HUES64 (cell line): ENCODE data around the gene NPTXR.

ENCODE experiments used
- H3K27ac ChIP-seq: 2 replicates; pipeline ENCODE4 v1.7.0; 2013; ENCODE audit warnings: low read depth, low read length, inconsistent platforms
- H3K27me3 ChIP-seq: 2 replicates; pipeline ENCODE4 v1.6.1; 2013; ENCODE audit warnings: mild to moderate bottlenecking, low read length; ENCODE audit not compliant: insufficient read depth
- H3K36me3 ChIP-seq: 2 replicates; pipeline ENCODE4 v1.6.1; 2013; ENCODE audit warnings: mild to moderate bottlenecking, low read length; ENCODE audit not compliant: insufficient read depth
- H3K4me1 ChIP-seq: 2 replicates; pipeline ENCODE4 v1.6.1; 2013; ENCODE audit warnings: mild to moderate bottlenecking, low read length, moderate library complexity; ENCODE audit not compliant: insufficient read depth
- H3K4me3 ChIP-seq: 2 replicates; pipeline ENCODE4 v1.5.1; 2013; ENCODE audit warnings: mild to moderate bottlenecking, low read length, moderate library complexity
- H3K9ac ChIP-seq: 2 replicates; pipeline ENCODE4 v1.6.1; 2013; ENCODE audit warnings: mild to moderate bottlenecking, low read depth, low read length
- H3K9me3 ChIP-seq: 2 replicates; pipeline ENCODE4 v1.6.1; 2013; ENCODE audit warnings: low read depth, low read length; ENCODE audit not compliant: insufficient read depth
- WGBS: fragments of 150-250, 120-280 bp; methylation state at CpG from one replicate; pipeline ENCODE4 v1.1.7; 2013; ENCODE audit warnings: missing lambda C conversion rate; 5-methylcytosine and 5-hydroxymethylcytosine counted together

NPTXR gene

GRCh38 chr22:38850399-38850798, 6.6 kb upstream of the NPTXR start:
- H3K27me3 ChIP-seq: peaks cover 12% of the 10 kb centered on the region
- H3K4me3 ChIP-seq: no peak overlapping the region
- no peak overlapping the region for H3K9ac ChIP-seq
- 81% methylated on average over 2 of the region's 2 CpGs for WGBS
- H3K9me3 ChIP-seq: no peaks in the 10 kb centered on the region
- H3K4me1 ChIP-seq: peaks cover 4% of the 10 kb centered on the region; the same call in 1 of the 2 replicates
- H3K36me3 ChIP-seq: no peaks in the 10 kb centered on the region
- no peak overlapping the region for H3K27ac ChIP-seq

- Histone ChIP-seq H3K27ac (no peak overlapping the region), H3K27me3 (peaks cover 18% of the 10 kb centered on the region), H3K9me3 (no peaks in the 10 kb centered on the region), H3K9ac (no peak overlapping the region), H3K36me3 (no peaks in the 10 kb centered on the region), H3K4me3 (no peak overlapping the region), H3K4me1 (peaks cover 4% of the 10 kb centered on the region; the same call in 1 of the 2 replicates)
- 77% methylated on average over 6 of the region's 6 CpGs for WGBS
Measured at GRCh38 chr22:38849811-38850210, 6.0 kb upstream of the NPTXR start.

- Histone ChIP-seq H3K27ac (no peak overlapping the region), H3K36me3 (no peaks in the 10 kb centered on the region), H3K4me1 (no peaks in the 10 kb centered on the region), H3K9ac (no peak overlapping the region), H3K9me3 (no peaks in the 10 kb centered on the region), H3K27me3 (peaks cover 45% of the 10 kb centered on the region), H3K4me3 (no peak overlapping the region)
- 100% methylated on average over 1 of the region's 1 CpG for WGBS
Measured at GRCh38 chr22:38846412-38846811, 2.6 kb upstream of the NPTXR start.

- Histone ChIP-seq H3K9me3 (no peaks in the 10 kb centered on the region), H3K27me3 (peaks cover 58% of the 10 kb centered on the region), H3K4me3 (no peak overlapping the region), H3K27ac (no peak overlapping the region), H3K4me1 (no peaks in the 10 kb centered on the region), H3K9ac (no peak overlapping the region), H3K36me3 (no peaks in the 10 kb centered on the region)
- 86% methylated on average over 17 of the region's 17 CpGs for WGBS
Measured at GRCh38 chr22:38845004-38845740, 1.3 kb upstream of the NPTXR start.

GRCh38 chr22:38844315-38845003, 631 bp upstream of the NPTXR start:
- H3K27ac ChIP-seq: no peak overlapping the region
- no peak overlapping the region for H3K9ac ChIP-seq
- H3K36me3 ChIP-seq: no peaks in the 10 kb centered on the region
- H3K27me3 ChIP-seq: peaks cover 59% of the 10 kb centered on the region
- no peaks in the 10 kb centered on the region for H3K9me3 ChIP-seq
- peak overlapping the region; percentile 53 for H3K4me3 ChIP-seq
- 23% methylated on average over 21 of the region's 22 CpGs for WGBS
- H3K4me1 ChIP-seq: no peaks in the 10 kb centered on the region

- peak overlapping the region; percentile 54 for H3K9ac ChIP-seq
- H3K27me3 ChIP-seq: peaks cover 59% of the 10 kb centered on the region
- H3K4me3 ChIP-seq: peak overlapping the region; percentile 53
- no peaks in the 10 kb centered on the region for H3K4me1 ChIP-seq
- no peaks in the 10 kb centered on the region for H3K36me3 ChIP-seq
- no peak overlapping the region for H3K27ac ChIP-seq
- under 1% methylated on average over 68 of the region's 68 CpGs for WGBS
- no peaks in the 10 kb centered on the region for H3K9me3 ChIP-seq
Measured at GRCh38 chr22:38843201-38843656, 599 bp downstream of the NPTXR start.

- Histone ChIP-seq H3K9ac (peak overlapping the region; percentile 54), H3K27ac (no peak overlapping the region), H3K27me3 (peaks cover 58% of the 10 kb centered on the region), H3K4me1 (no peaks in the 10 kb centered on the region), H3K4me3 (peak overlapping the region; percentile 53), H3K36me3 (no peaks in the 10 kb centered on the region), H3K9me3 (no peaks in the 10 kb centered on the region)
- 25% methylated on average over 34 of the region's 34 CpGs for WGBS
Measured at GRCh38 chr22:38842512-38843200, 1.2 kb downstream of the NPTXR start.

GRCh38 chr22:38841635-38842034, 2.2 kb downstream of the NPTXR start:
- WGBS: 85% methylated on average over 5 of the region's 5 CpGs

GRCh38 chr22:38841211-38841610, 2.6 kb downstream of the NPTXR start:
- peaks cover 3% of the 10 kb centered on the region; the same call in 1 of the 2 replicates for H3K4me1 ChIP-seq
- 83% methylated on average over 7 of the region's 7 CpGs for WGBS
- H3K27ac ChIP-seq: no peak overlapping the region
- no peaks in the 10 kb centered on the region for H3K36me3 ChIP-seq
- no peak overlapping the region for H3K4me3 ChIP-seq
- H3K9ac ChIP-seq: no peak overlapping the region
- no peaks in the 10 kb centered on the region for H3K9me3 ChIP-seq
- H3K27me3 ChIP-seq: peaks cover 54% of the 10 kb centered on the region

More at GRCh38 chr22:38841635-38842034, 2.2 kb downstream of the NPTXR start:
- no peaks in the 10 kb centered on the region for H3K9me3 ChIP-seq
- no peaks in the 10 kb centered on the region for H3K36me3 ChIP-seq
- no peaks in the 10 kb centered on the region for H3K4me1 ChIP-seq
- H3K27me3 ChIP-seq: peaks cover 58% of the 10 kb centered on the region
- H3K4me3 ChIP-seq: no peak overlapping the region
- no peak overlapping the region for H3K27ac ChIP-seq
- no peak overlapping the region for H3K9ac ChIP-seq

GRCh38 chr22:38840129-38840528, 3.7 kb downstream of the NPTXR start:
- Histone ChIP-seq H3K9ac (no peak overlapping the region), H3K9me3 (no peaks in the 10 kb centered on the region), H3K4me1 (peaks cover 7% of the 10 kb centered on the region; the same call in 1 of the 2 replicates), H3K36me3 (no peaks in the 10 kb centered on the region), H3K27me3 (peaks cover 45% of the 10 kb centered on the region), H3K4me3 (no peak overlapping the region), H3K27ac (no peak overlapping the region)
- 83% methylated on average over 3 of the region's 3 CpGs for WGBS

- peaks cover 40% of the 10 kb centered on the region for H3K27me3 ChIP-seq
- 100% methylated on average over 1 of the region's 1 CpG for WGBS
- no peak overlapping the region for H3K27ac ChIP-seq
Measured at GRCh38 chr22:38839686-38840085, 4.1 kb downstream of the NPTXR start.

More at GRCh38 chr22:38839686-38840085, 4.1 kb downstream of the NPTXR start:
- peaks cover 7% of the 10 kb centered on the region; the same call in 1 of the 2 replicates for H3K4me1 ChIP-seq
- no peaks in the 10 kb centered on the region for H3K9me3 ChIP-seq
- H3K4me3 ChIP-seq: no peak overlapping the region
- H3K9ac ChIP-seq: no peak overlapping the region
- no peaks in the 10 kb centered on the region for H3K36me3 ChIP-seq
